HEK293 (cell line): ENCODE data around the gene TCEA3.

Source experiments
- CTCF ChIA-PET: fragments of 350-600 bp; formaldehyde crosslinking; extraction: SDS; loops from one replicate; lab custom pipeline; 2021; ENCODE audit warnings: antibody characterized with exemption; lab: Yijun Ruan, JAX
- POLR2A ChIA-PET: fragments of 300-600 bp; formaldehyde crosslinking; extraction: SDS; loops from one replicate; lab custom pipeline; 2020; ENCODE audit warnings: antibody characterized with exemption, inconsistent platforms; lab: Yijun Ruan, JAX
- H3K27ac ChIP-seq: fragments of 200-500 bp; sonication (Bioruptor generic); 2 replicates; pipeline ENCODE4 v1.5.1; 2014; ENCODE audit warnings: low read depth, low read length, control low read depth, inconsistent platforms; ENCODE audit errors: extremely low read depth
- H3K36me3 ChIP-seq, 2 experiments: fragments of 200-500 bp in 1 of 2; sonication (Bioruptor generic) in 1 of 2; 1 replicate in 1 of 2; 2 replicates in 1 of 2; pipeline ENCODE4 v1.5.1; 2014 to 2017; ENCODE audit warnings: inconsistent platforms in 2 of 2, low read length in 2 of 2; ENCODE audit not compliant: control insufficient read depth in 2 of 2, insufficient read depth in 1 of 2
- H3K4me1 ChIP-seq: fragments of 200-500 bp; sonication (Bioruptor generic); 2 replicates; pipeline ENCODE4 v1.5.1; 2014; ENCODE audit warnings: mild to moderate bottlenecking, low read length, inconsistent platforms; ENCODE audit not compliant: control insufficient read depth, insufficient read depth
- H3K4me3 ChIP-seq: 2 replicates; pipeline ENCODE4 v1.5.1; 2011; ENCODE audit warnings: low read depth, mild to moderate bottlenecking, control low read depth, low read length, moderate library complexity
- H3K9me3 ChIP-seq: fragments of 200-500 bp; sonication (Bioruptor generic); 2 replicates; pipeline ENCODE4 v1.5.1; 2014; ENCODE audit warnings: low read depth, low read length, inconsistent platforms; ENCODE audit not compliant: control insufficient read depth, insufficient read depth
- BCL11A ChIP-seq: fragments of 450-650 bp; formaldehyde crosslinking; IDR thresholded peaks from 2 replicates; pipeline ENCODE4 v1.5.1; 2016; ENCODE audit warnings: low read depth, missing biosample characterization, missing genetic modification characterization
- KLF9 ChIP-seq: fragments of 450-650 bp; formaldehyde crosslinking; IDR thresholded peaks from 2 replicates; pipeline ENCODE4 v1.5.1; 2016; ENCODE audit warnings: missing biosample characterization, missing genetic modification characterization, low read depth
- OVOL3 ChIP-seq: fragments of 450-650 bp; formaldehyde crosslinking; IDR thresholded peaks from 2 replicates; pipeline ENCODE4 v1.5.1; 2016; ENCODE audit warnings: missing biosample characterization, missing genetic modification characterization
- PRDM10 ChIP-seq: fragments of 450-650 bp; formaldehyde crosslinking; IDR thresholded peaks from 2 replicates; pipeline ENCODE4 v1.5.1; 2016; ENCODE audit warnings: missing biosample characterization, missing genetic modification characterization
- SP7 ChIP-seq: fragments of 450-650 bp; formaldehyde crosslinking; IDR thresholded peaks from 2 replicates; pipeline ENCODE4 v1.5.1; 2016; ENCODE audit warnings: missing biosample characterization, missing genetic modification characterization
- ZBTB17 ChIP-seq: fragments of 450-650 bp; formaldehyde crosslinking; IDR thresholded peaks from 2 replicates; pipeline ENCODE4 v1.5.1; 2016; ENCODE audit warnings: missing biosample characterization, missing genetic modification characterization
- ZNF132 ChIP-seq: fragments of 450-650 bp; formaldehyde crosslinking; IDR thresholded peaks from 2 replicates; pipeline ENCODE4 v1.5.1; 2017; ENCODE audit warnings: missing biosample characterization, missing genetic modification characterization, borderline replicate concordance
- ZNF138 ChIP-seq: fragments of 450-650 bp; formaldehyde crosslinking; IDR thresholded peaks from 2 replicates; pipeline ENCODE4 v1.5.1; 2016; ENCODE audit warnings: missing biosample characterization, missing genetic modification characterization, borderline replicate concordance
- ZNF146 ChIP-seq: fragments of 450-650 bp; formaldehyde crosslinking; IDR thresholded peaks from 2 replicates; pipeline ENCODE4 v1.5.1; 2016; ENCODE audit warnings: missing biosample characterization, missing genetic modification characterization
- ZNF155 ChIP-seq: fragments of 450-650 bp; formaldehyde crosslinking; IDR thresholded peaks from 2 replicates; pipeline ENCODE4 v1.5.1; 2016; ENCODE audit warnings: missing biosample characterization, missing genetic modification characterization
- ZNF16 ChIP-seq: fragments of 450-650 bp; formaldehyde crosslinking; IDR thresholded peaks from 2 replicates; pipeline ENCODE4 v1.5.1; 2016; ENCODE audit warnings: low read depth, missing biosample characterization, missing genetic modification characterization
- ZNF248 ChIP-seq: fragments of 450-650 bp; formaldehyde crosslinking; IDR thresholded peaks from 2 replicates; pipeline ENCODE4 v1.5.1; 2017; ENCODE audit warnings: missing biosample characterization, missing genetic modification characterization
- ZNF394 ChIP-seq: fragments of 450-650 bp; formaldehyde crosslinking; IDR thresholded peaks from 2 replicates; pipeline ENCODE4 v1.5.1; 2016; ENCODE audit warnings: missing biosample characterization, missing genetic modification characterization, mild to moderate bottlenecking, moderate library complexity, borderline replicate concordance
- ZNF530 ChIP-seq: fragments of 450-650 bp; formaldehyde crosslinking; IDR thresholded peaks from 2 replicates; pipeline ENCODE4 v1.5.1; 2016; ENCODE audit warnings: low read depth, missing biosample characterization, missing genetic modification characterization
- ZNF555 ChIP-seq: fragments of 450-650 bp; formaldehyde crosslinking; conservative IDR thresholded peaks from 2 replicates; pipeline ENCODE4 v1.5.1; 2017; ENCODE audit warnings: missing biosample characterization, mild to moderate bottlenecking, missing genetic modification characterization, inconsistent platforms
- ZNF571 ChIP-seq: fragments of 450-650 bp; formaldehyde crosslinking; IDR thresholded peaks from 2 replicates; pipeline ENCODE4 v1.5.0; 2017; ENCODE audit warnings: missing biosample characterization, missing genetic modification characterization
- ZNF610 ChIP-seq: fragments of 450-650 bp; formaldehyde crosslinking; IDR thresholded peaks from 2 replicates; pipeline ENCODE4 v1.5.1; 2016; ENCODE audit warnings: missing biosample characterization, missing genetic modification characterization, borderline replicate concordance
- ZNF621 ChIP-seq: fragments of 450-650 bp; formaldehyde crosslinking; IDR thresholded peaks from 2 replicates; pipeline ENCODE4 v1.5.1; 2017; ENCODE audit warnings: missing biosample characterization, missing genetic modification characterization
- ZNF704 ChIP-seq: fragments of 450-650 bp; formaldehyde crosslinking; IDR thresholded peaks from 2 replicates; pipeline ENCODE4 v1.5.1; 2016; ENCODE audit warnings: missing biosample characterization, missing genetic modification characterization
- TF ChIP-seq, protein P1 (sequence below): fragments of 450-650 bp; formaldehyde crosslinking; IDR thresholded peaks from 2 replicates; pipeline ENCODE4 v1.5.1; 2016; ENCODE audit warnings: missing biosample characterization, missing genetic modification characterization, low read depth
- TF ChIP-seq, protein P2 (sequence below): fragments of 450-650 bp; formaldehyde crosslinking; IDR thresholded peaks from 2 replicates; pipeline ENCODE4 v1.5.1; 2017; ENCODE audit warnings: missing biosample characterization, missing genetic modification characterization

The TCEA3 gene

DNA sequence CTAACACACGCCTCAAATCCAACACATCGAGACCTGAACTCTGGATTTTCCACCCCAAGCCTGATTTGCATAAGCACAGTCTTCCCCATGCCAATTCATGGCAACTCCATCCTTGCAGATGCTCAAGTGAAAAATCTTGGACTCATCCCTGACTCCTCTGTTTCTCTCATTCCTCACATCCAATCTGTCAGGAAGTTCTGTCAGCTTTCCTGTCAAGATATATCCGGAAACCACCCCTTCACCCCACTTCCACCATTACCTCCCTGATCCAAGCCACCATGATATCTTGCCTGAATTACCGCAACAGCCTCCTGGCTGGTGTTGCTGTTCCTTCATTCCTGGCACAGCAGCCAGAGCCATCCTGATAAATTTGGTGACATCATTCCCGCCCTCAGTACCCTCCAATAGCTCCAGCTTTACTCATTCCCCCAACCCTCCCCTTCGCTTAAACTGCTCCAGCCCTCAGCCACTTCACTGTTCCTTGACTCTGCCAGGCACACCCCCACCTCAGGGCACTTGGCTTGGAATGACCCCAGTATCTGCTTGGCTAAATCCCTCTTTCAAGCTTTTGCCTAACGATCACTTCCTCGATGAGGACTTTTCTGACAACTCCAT lies 17.4 kb downstream of the TCEA3 start (continued):
- TF ChIP-seq, protein P1, sequence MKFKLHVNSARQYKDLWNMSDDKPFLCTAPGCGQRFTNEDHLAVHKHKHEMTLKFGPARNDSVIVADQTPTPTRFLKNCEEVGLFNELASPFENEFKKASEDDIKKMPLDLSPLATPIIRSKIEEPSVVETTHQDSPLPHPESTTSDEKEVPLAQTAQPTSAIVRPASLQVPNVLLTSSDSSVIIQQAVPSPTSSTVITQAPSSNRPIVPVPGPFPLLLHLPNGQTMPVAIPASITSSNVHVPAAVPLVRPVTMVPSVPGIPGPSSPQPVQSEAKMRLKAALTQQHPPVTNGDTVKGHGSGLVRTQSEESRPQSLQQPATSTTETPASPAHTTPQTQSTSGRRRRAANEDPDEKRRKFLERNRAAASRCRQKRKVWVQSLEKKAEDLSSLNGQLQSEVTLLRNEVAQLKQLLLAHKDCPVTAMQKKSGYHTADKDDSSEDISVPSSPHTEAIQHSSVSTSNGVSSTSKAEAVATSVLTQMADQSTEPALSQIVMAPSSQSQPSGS, result peak; percentile 72
- no peak for TF ChIP-seq ZNF610 (tag by site-specific recombination)
- no peak for TF ChIP-seq ZNF248 (tag by site-specific recombination)
- no peak for TF ChIP-seq ZNF571 (tag by site-specific recombination)
- TF ChIP-seq ZNF704 (tag by site-specific recombination), result no peak
- TF ChIP-seq BCL11A, result no peak
- no peak for TF ChIP-seq ZNF16
- TF ChIP-seq ZNF132 (tag by site-specific recombination), result no peak
- no peak for TF ChIP-seq ZNF530 (tag by site-specific recombination)
- peak; percentile 73 for TF ChIP-seq PRDM10 (tag by site-specific recombination)
- TF ChIP-seq, protein P2, sequence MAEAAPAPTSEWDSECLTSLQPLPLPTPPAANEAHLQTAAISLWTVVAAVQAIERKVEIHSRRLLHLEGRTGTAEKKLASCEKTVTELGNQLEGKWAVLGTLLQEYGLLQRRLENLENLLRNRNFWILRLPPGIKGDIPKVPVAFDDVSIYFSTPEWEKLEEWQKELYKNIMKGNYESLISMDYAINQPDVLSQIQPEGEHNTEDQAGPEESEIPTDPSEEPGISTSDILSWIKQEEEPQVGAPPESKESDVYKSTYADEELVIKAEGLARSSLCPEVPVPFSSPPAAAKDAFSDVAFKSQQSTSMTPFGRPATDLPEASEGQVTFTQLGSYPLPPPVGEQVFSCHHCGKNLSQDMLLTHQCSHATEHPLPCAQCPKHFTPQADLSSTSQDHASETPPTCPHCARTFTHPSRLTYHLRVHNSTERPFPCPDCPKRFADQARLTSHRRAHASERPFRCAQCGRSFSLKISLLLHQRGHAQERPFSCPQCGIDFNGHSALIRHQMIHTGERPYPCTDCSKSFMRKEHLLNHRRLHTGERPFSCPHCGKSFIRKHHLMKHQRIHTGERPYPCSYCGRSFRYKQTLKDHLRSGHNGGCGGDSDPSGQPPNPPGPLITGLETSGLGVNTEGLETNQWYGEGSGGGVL (tag by site-specific recombination), result peak; percentile 57
- TF ChIP-seq ZNF138 (tag by site-specific recombination), result no peak
- TF ChIP-seq ZNF394, result no peak
- TF ChIP-seq ZNF555 (tag by site-specific recombination), result no peak
- no peak for TF ChIP-seq ZNF155
- 0 out of 2 replicates have a peak, but pooled peaks have one; percentile 20 for TF ChIP-seq SP7 (tag by site-specific recombination)
- no peak for TF ChIP-seq OVOL3 (tag by site-specific recombination)
- TF ChIP-seq ZNF146 (tag by site-specific recombination), result no peak
- TF ChIP-seq ZNF621 (tag by site-specific recombination), result no peak
- TF ChIP-seq KLF9 (tag by site-specific recombination), result peak; percentile 36; the same call in 1 of the 2 replicates

DNA sequence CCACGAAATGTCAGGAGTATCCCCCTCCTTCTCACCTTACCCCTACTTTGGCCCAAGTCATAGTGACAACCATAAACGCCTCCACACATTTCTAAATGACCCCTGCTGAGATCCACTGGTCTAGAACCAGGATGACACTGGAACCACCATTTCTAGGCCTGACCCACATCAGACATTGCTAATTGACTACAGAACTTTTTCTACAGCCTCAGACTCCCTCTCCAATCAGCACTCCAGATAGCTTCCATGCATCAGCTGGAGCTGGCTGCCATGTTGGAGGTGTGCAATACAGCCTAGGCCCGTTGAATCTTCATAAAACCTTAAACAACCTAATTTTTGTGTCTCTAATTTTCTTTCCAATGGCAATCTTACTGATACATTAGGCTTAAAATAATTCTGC lies 18.6 kb downstream of the TCEA3 start:
- Histone ChIP-seq H3K36me3 (no peaks in the 10 kb centered on the region), H3K9me3 (no peaks in the 10 kb centered on the region), H3K4me3 (no peak overlapping the region), H3K4me1 (peaks cover 13% of the 10 kb centered on the region), H3K27ac (no peak overlapping the region)
- ChIA-PET CTCF (interaction anchor here (0.6 kb wide), 1 partner anchor 36 kb away, joined by 3 read pairs; the partner anchor contains the start of gene ZNF436), POLR2A (no interaction called here)
- TF ChIP-seq ZBTB17 (tag by site-specific recombination) (peak; percentile 28; the same call in 1 of the 2 replicates), ZNF16 (no peak)
